ENCODE measurements around the gene PDZK1IP1. TPM values are rescaled to one million over a fixed set of nuclear protein-coding genes. Genes with fewer than 3 reads are reported as not detected.

The PDZK1IP1 gene
- total and polyA plus RNA-seq, 11 donors, result 0.56 to 7.1 TPM; not detected in 9

DNA sequence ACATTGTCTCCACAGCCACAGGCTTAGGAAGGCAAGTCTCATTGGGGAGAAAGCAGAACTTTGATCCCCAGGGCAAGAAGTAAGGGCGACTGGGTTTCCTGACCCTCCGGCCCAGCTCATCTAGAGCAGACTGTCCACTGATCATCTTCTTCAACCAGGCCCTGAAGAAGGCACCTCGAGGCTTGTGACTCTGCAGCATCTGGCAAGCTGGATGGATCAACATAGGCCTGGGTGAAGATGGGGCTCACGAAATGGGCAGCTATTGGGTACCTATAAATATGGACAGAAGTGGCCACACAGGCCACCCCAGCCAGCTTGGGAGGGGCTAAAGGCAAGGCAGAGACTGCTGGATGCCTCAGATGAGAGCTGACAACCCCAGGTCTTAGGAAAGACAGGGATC, 29.2 kb upstream of the PDZK1IP1 start:
- H3K4me3 ChIP-seq, result no peak overlapping the region
- TF ChIP-seq, protein P1, sequence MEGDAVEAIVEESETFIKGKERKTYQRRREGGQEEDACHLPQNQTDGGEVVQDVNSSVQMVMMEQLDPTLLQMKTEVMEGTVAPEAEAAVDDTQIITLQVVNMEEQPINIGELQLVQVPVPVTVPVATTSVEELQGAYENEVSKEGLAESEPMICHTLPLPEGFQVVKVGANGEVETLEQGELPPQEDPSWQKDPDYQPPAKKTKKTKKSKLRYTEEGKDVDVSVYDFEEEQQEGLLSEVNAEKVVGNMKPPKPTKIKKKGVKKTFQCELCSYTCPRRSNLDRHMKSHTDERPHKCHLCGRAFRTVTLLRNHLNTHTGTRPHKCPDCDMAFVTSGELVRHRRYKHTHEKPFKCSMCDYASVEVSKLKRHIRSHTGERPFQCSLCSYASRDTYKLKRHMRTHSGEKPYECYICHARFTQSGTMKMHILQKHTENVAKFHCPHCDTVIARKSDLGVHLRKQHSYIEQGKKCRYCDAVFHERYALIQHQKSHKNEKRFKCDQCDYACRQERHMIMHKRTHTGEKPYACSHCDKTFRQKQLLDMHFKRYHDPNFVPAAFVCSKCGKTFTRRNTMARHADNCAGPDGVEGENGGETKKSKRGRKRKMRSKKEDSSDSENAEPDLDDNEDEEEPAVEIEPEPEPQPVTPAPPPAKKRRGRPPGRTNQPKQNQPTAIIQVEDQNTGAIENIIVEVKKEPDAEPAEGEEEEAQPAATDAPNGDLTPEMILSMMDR (IDR thresholded peaks at IDR 0.05), result no peak
- no peak for TF ChIP-seq POLR2A (IDR thresholded peaks at IDR 0.05)
- WGBS, 4 donors, result 87 to 92% (median 89%) methylated on average over 4 of the region's 4 CpGs
- no peak overlapping the region for H3K27ac ChIP-seq
- no peak for ATAC-seq
- H3K9me3 ChIP-seq, result no peaks in the 10 kb centered on the region
- DNase-seq, result no peak
- H3K4me1 ChIP-seq, result peaks cover 0 to 10% (median 0%) of the 10 kb centered on the region in 12 donors
- H3K36me3 ChIP-seq, result peaks cover 0 to 5% (median 0%) of the 10 kb centered on the region in 9 donors
- H3K27me3 ChIP-seq, result peaks cover 0 to 24% (median 9%) of the 10 kb centered on the region in 9 donors
- intact Hi-C loops (cut with DNase I), result no loop called here

DNA sequence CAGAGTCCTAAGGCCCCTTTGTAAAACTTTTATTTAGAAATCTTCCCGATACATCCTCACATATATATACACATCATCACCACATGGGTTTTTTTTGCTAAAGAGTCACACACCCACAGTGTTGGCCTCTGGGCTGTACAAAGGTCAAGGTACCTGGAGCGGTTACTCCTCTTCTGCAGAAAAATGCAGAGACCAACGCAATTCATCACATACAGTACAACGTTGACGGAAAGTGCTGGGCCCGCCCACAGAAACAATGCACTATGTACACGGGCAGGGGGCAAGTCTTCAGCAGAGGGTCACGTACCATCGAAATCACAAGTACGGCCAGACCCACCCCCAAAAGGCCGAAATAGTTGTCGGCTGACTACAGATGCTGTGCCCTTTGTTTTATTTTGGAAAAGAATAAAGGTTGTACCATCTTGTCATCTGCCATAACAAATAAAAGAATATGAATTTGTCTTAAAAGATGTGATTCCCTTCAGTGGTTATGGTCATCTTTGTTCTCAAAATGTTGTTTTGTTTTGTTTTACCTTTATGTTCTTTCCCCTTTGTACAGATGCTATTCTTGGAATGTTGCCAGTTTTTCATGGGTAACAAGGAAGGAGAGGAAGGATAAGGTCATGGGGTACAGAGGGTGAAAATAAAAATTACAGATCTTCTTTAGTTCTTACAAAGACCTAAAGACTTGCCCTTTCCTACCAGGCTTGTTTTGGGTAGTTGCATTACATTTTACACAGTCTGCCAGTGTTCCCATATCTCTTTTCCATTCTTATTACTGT, 26.6 kb upstream of the PDZK1IP1 start:
- H3K9me3 ChIP-seq, result no peaks in the 10 kb centered on the region
- 84 to 92% (median 88%) methylated on average over 12 of the region's 12 CpGs for WGBS, 4 donors
- DNase-seq (no peak), ATAC-seq (no peak)
- intact Hi-C loops (cut with DNase I), result no loop called here
- no peak overlapping the region for H3K27ac ChIP-seq
- peaks cover 0 to 16% (median 7%) of the 10 kb centered on the region in 12 donors for H3K4me1 ChIP-seq
- peaks cover 0 to 5% (median 0%) of the 10 kb centered on the region in 9 donors for H3K36me3 ChIP-seq
- peaks cover 0 to 5% (median 0%) of the 10 kb centered on the region in 9 donors for H3K27me3 ChIP-seq
- no peak overlapping the region for H3K4me3 ChIP-seq
- TF ChIP-seq, protein P1 (IDR thresholded peaks at IDR 0.05), result no peak
- no peak for TF ChIP-seq POLR2A (IDR thresholded peaks at IDR 0.05)

DNA sequence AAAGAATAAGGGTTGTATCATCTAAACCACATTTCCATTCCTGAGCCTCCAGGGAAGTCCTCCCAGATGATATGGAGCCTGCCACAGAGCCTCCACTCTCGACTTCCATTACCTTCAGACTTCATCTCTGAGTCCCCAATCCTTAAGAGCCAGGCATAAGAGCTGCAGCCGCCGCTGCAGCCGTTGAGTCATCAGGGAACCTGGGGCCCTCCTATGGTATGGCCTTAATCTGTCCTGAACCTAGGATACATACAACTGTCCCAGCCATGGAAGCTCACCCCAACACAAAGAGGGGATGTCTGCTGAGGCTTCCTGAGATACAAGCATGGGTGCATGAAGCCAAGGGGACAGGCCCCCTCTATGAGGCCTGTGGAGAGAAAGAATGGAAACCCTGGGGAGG, 25.9 kb upstream of the PDZK1IP1 start:
- Histone ChIP-seq H3K9me3 (no peaks in the 10 kb centered on the region), H3K27ac (no peak overlapping the region), H3K36me3 (peaks cover 0 to 5% (median 0%) of the 10 kb centered on the region in 9 donors), H3K4me1 (peaks cover 0 to 20% (median 8%) of the 10 kb centered on the region in 12 donors), H3K4me3 (no peak overlapping the region), H3K27me3 (no peaks in the 10 kb centered on the region)
- no peak for ATAC-seq
- DNase-seq, result no peak
- WGBS, 4 donors, result 89 to 96% (median 93%) methylated on average over 4 of the region's 4 CpGs
- TF ChIP-seq, protein P1 (IDR thresholded peaks at IDR 0.05), result no peak
- TF ChIP-seq POLR2A (IDR thresholded peaks at IDR 0.05), result no peak
- intact Hi-C loops (cut with DNase I), result no loop called here

DNA sequence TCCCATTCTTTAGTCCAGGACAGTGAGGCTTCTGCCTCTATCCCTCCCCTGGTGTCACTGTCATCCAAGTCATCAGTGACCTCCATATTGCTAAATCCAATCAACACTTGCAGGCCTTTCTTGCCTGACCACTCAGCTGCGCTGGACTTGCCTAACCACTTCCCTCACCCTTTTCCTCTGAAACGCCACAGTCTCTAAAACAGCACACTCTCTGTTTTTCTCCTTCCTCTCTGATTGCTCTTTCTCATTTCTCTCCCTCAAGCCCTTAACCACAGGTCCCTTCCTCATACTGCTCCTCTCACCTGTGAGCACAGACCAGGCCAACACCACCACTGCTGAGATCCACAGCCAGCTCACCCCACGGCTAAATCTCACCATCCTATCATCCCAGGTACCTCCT, 24.7 kb upstream of the PDZK1IP1 start:
- Histone ChIP-seq H3K9me3 (no peaks in the 10 kb centered on the region), H3K27ac (no peak overlapping the region), H3K4me3 (no peak overlapping the region), H3K36me3 (peaks cover 0 to under 1% (median 0%) of the 10 kb centered on the region in 9 donors), H3K27me3 (peaks cover 0 to 8% (median 0%) of the 10 kb centered on the region in 9 donors), H3K4me1 (peaks cover 0 to 22% (median 8%) of the 10 kb centered on the region in 12 donors)
- TF ChIP-seq, protein P1 (IDR thresholded peaks at IDR 0.05), result no peak
- no peak for TF ChIP-seq POLR2A (IDR thresholded peaks at IDR 0.05)
- intact Hi-C loops (cut with DNase I), result no loop called here
- 71 to 83% (median 78%) methylated on average over 3 of the region's 3 CpGs for WGBS, 4 donors
- no peak for ATAC-seq
- DNase-seq, result no peak

Measured in heart left ventricle (tissue), 16 donors.